ENCODE measurements around the gene MINDY3.

- TF ChIP-seq CTCF (IDR thresholded peaks at IDR 0.05) = no peak
- TF ChIP-seq, protein P1, sequence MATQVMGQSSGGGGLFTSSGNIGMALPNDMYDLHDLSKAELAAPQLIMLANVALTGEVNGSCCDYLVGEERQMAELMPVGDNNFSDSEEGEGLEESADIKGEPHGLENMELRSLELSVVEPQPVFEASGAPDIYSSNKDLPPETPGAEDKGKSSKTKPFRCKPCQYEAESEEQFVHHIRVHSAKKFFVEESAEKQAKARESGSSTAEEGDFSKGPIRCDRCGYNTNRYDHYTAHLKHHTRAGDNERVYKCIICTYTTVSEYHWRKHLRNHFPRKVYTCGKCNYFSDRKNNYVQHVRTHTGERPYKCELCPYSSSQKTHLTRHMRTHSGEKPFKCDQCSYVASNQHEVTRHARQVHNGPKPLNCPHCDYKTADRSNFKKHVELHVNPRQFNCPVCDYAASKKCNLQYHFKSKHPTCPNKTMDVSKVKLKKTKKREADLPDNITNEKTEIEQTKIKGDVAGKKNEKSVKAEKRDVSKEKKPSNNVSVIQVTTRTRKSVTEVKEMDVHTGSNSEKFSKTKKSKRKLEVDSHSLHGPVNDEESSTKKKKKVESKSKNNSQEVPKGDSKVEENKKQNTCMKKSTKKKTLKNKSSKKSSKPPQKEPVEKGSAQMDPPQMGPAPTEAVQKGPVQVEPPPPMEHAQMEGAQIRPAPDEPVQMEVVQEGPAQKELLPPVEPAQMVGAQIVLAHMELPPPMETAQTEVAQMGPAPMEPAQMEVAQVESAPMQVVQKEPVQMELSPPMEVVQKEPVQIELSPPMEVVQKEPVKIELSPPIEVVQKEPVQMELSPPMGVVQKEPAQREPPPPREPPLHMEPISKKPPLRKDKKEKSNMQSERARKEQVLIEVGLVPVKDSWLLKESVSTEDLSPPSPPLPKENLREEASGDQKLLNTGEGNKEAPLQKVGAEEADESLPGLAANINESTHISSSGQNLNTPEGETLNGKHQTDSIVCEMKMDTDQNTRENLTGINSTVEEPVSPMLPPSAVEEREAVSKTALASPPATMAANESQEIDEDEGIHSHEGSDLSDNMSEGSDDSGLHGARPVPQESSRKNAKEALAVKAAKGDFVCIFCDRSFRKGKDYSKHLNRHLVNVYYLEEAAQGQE (IDR thresholded peaks at IDR 0.05; ENCODE audit: insufficient read depth in 1 of 2, low read depth in 2 of 2, low read length in 1 of 2) = no peak
- no peak for TF ChIP-seq SIN3A (IDR thresholded peaks at IDR 0.05; ENCODE audit: borderline replicate concordance, insufficient read depth, low read depth, low read length)
- no peak for TF ChIP-seq TCF7L2 (IDR thresholded peaks at IDR 0.05; ENCODE audit: low read depth, low read length)
- no peak for TF ChIP-seq POLR2AphosphoS5 (IDR thresholded peaks at IDR 0.05; ENCODE audit: low read depth, low read length)
Observed at GRCh38 chr10:15881542-15881941, 21.2 kb upstream of the MINDY3 start.

Data from Panc1 (cell line).